ENCODE measurements around the gene KCNB1. TPM values are rescaled to one million over a fixed set of nuclear protein-coding genes. Genes with fewer than 3 reads are reported as not detected.

KCNB1 gene
- polyA plus RNA-seq, 2 donors, result 0.33 to 0.49 TPM

DNA sequence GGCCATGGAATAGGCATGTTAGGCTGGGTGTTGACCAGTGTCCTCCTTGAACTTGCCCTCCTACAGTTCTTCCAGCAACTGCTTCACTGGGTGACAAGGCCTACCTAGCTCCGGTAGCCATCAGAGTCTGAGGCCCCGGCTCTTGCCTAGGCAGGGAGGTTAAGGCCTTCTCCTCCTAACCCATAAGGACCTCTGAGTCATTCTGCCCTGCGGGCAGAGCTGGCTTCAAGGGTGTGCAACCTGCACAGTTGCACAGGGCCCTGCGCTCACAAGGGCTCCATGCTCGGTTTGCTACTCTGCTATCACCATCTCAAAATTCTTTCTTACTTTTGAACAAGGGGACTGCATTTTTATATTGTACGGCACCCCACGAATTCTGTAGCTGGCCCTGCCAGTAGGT is 17.9 kb downstream of the KCNB1 start:
- no peaks in the 10 kb centered on the region for H3K9me3 ChIP-seq (ENCODE audit: control insufficient read depth in 2 of 2, insufficient read depth in 1 of 2, low read depth in 1 of 2, low read length in 1 of 2)
- no peak overlapping the region for H3K27ac ChIP-seq (ENCODE audit: low read depth in 2 of 2, low read length in 1 of 2)
- no peaks in the 10 kb centered on the region for H3K27me3 ChIP-seq (ENCODE audit: control insufficient read depth in 1 of 2, insufficient read depth in 2 of 2, low read length in 2 of 2)
- whole genome bisulfite sequencing, 2 donors, result 87 to 89% methylated on average over 7 of the region's 7 CpGs
- no peaks in the 10 kb centered on the region for H3K4me1 ChIP-seq (ENCODE audit: control insufficient read depth in 2 of 2, insufficient read depth in 2 of 2, low read length in 1 of 2)
- no peak overlapping the region for H3K4me3 ChIP-seq (ENCODE audit: low read depth in 1 of 2, low read length in 2 of 2)
- no peaks in the 10 kb centered on the region for H3K36me3 ChIP-seq (ENCODE audit: control insufficient read depth in 2 of 2, insufficient read depth in 2 of 2, low read length in 1 of 2)

DNA sequence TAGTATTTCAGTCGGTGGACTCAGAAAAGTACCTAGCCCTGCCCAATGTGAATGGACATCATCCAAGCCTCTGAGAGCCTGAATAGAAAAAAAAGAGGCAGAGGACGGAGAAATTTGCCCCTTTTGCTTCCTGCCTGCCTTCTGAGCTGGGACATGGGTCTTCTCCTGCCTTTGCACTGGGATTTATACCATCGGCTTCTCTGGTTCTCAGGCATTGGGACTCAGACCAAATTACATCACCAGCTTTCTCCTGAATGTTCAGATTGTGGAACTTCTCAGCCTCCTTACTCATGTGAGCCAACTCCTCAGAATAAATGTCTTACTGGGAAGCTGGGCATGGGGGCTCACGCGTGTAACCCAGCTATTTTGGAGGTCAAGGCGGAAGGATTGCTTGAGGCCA is 19.8 kb downstream of the KCNB1 start:
- H3K4me3 ChIP-seq (ENCODE audit: low read depth in 1 of 2, low read length in 2 of 2), result no peak overlapping the region
- H3K27ac ChIP-seq (ENCODE audit: low read depth in 2 of 2, low read length in 1 of 2), result no peak overlapping the region
- no peaks in the 10 kb centered on the region for H3K36me3 ChIP-seq (ENCODE audit: control insufficient read depth in 2 of 2, insufficient read depth in 2 of 2, low read length in 1 of 2)
- H3K9me3 ChIP-seq (ENCODE audit: control insufficient read depth in 2 of 2, insufficient read depth in 1 of 2, low read depth in 1 of 2, low read length in 1 of 2), result no peaks in the 10 kb centered on the region
- no peaks in the 10 kb centered on the region for H3K27me3 ChIP-seq (ENCODE audit: control insufficient read depth in 1 of 2, insufficient read depth in 2 of 2, low read length in 2 of 2)
- whole genome bisulfite sequencing, 2 donors, result 58 to 65% methylated on average over 6 of the region's 6 CpGs
- H3K4me1 ChIP-seq (ENCODE audit: control insufficient read depth in 2 of 2, insufficient read depth in 2 of 2, low read length in 1 of 2), result no peaks in the 10 kb centered on the region

- WGBS, 2 donors, result 65 to 78% methylated on average over 9 of the region's 9 CpGs
- H3K9me3 ChIP-seq (ENCODE audit: control insufficient read depth in 2 of 2, insufficient read depth in 1 of 2, low read depth in 1 of 2, low read length in 1 of 2), result no peaks in the 10 kb centered on the region
- no peaks in the 10 kb centered on the region for H3K4me1 ChIP-seq (ENCODE audit: control insufficient read depth in 2 of 2, insufficient read depth in 2 of 2, low read length in 1 of 2)
- no peak overlapping the region for H3K4me3 ChIP-seq (ENCODE audit: low read depth in 1 of 2, low read length in 2 of 2)
- H3K27ac ChIP-seq (ENCODE audit: low read depth in 2 of 2, low read length in 1 of 2), result no peak overlapping the region
- no peaks in the 10 kb centered on the region for H3K36me3 ChIP-seq (ENCODE audit: control insufficient read depth in 2 of 2, insufficient read depth in 2 of 2, low read length in 1 of 2)
- no peaks in the 10 kb centered on the region for H3K27me3 ChIP-seq (ENCODE audit: control insufficient read depth in 1 of 2, insufficient read depth in 2 of 2, low read length in 2 of 2)
These were observed 20.4 kb downstream of the KCNB1 start for GRCh38 chr20:49461894-49462620.

- no peak overlapping the region for H3K4me3 ChIP-seq (ENCODE audit: low read depth in 1 of 2, low read length in 2 of 2)
These were observed 21.6 kb downstream of the KCNB1 start for GRCh38 chr20:49460916-49461315.

GRCh38 chr20:49460131-49460530 is 22.3 kb downstream of the KCNB1 start:
- WGBS, 2 donors, result 81 to 83% methylated on average over 6 of the region's 6 CpGs

More at GRCh38 chr20:49460916-49461315, 21.6 kb downstream of the KCNB1 start:
- H3K9me3 ChIP-seq (ENCODE audit: control insufficient read depth in 2 of 2, insufficient read depth in 1 of 2, low read depth in 1 of 2, low read length in 1 of 2), result no peaks in the 10 kb centered on the region
- no peak overlapping the region for H3K27ac ChIP-seq (ENCODE audit: low read depth in 2 of 2, low read length in 1 of 2)
- no peaks in the 10 kb centered on the region for H3K27me3 ChIP-seq (ENCODE audit: control insufficient read depth in 1 of 2, insufficient read depth in 2 of 2, low read length in 2 of 2)
- WGBS, 2 donors, result 36 to 58% methylated on average over 5 of the region's 5 CpGs
- no peaks in the 10 kb centered on the region for H3K4me1 ChIP-seq (ENCODE audit: control insufficient read depth in 2 of 2, insufficient read depth in 2 of 2, low read length in 1 of 2)
- H3K36me3 ChIP-seq (ENCODE audit: control insufficient read depth in 2 of 2, insufficient read depth in 2 of 2, low read length in 1 of 2), result no peaks in the 10 kb centered on the region

GRCh38 chr20:49459684-49460083 is 22.8 kb downstream of the KCNB1 start:
- no peaks in the 10 kb centered on the region for H3K9me3 ChIP-seq (ENCODE audit: control insufficient read depth in 2 of 2, insufficient read depth in 1 of 2, low read depth in 1 of 2, low read length in 1 of 2)
- H3K27ac ChIP-seq (ENCODE audit: low read depth in 2 of 2, low read length in 1 of 2), result no peak overlapping the region
- H3K4me1 ChIP-seq (ENCODE audit: control insufficient read depth in 2 of 2, insufficient read depth in 2 of 2, low read length in 1 of 2), result no peaks in the 10 kb centered on the region
- 77 to 79% methylated on average over 6 of the region's 6 CpGs for WGBS, 2 donors
- no peaks in the 10 kb centered on the region for H3K27me3 ChIP-seq (ENCODE audit: control insufficient read depth in 1 of 2, insufficient read depth in 2 of 2, low read length in 2 of 2)
- H3K4me3 ChIP-seq (ENCODE audit: low read depth in 1 of 2, low read length in 2 of 2), result no peak overlapping the region
- H3K36me3 ChIP-seq (ENCODE audit: control insufficient read depth in 2 of 2, insufficient read depth in 2 of 2, low read length in 1 of 2), result no peaks in the 10 kb centered on the region

More at GRCh38 chr20:49460131-49460530, 22.3 kb downstream of the KCNB1 start:
- no peaks in the 10 kb centered on the region for H3K36me3 ChIP-seq (ENCODE audit: control insufficient read depth in 2 of 2, insufficient read depth in 2 of 2, low read length in 1 of 2)
- H3K4me3 ChIP-seq (ENCODE audit: low read depth in 1 of 2, low read length in 2 of 2), result no peak overlapping the region
- H3K27me3 ChIP-seq (ENCODE audit: control insufficient read depth in 1 of 2, insufficient read depth in 2 of 2, low read length in 2 of 2), result no peaks in the 10 kb centered on the region
- H3K9me3 ChIP-seq (ENCODE audit: control insufficient read depth in 2 of 2, insufficient read depth in 1 of 2, low read depth in 1 of 2, low read length in 1 of 2), result no peaks in the 10 kb centered on the region
- H3K27ac ChIP-seq (ENCODE audit: low read depth in 2 of 2, low read length in 1 of 2), result no peak overlapping the region
- H3K4me1 ChIP-seq (ENCODE audit: control insufficient read depth in 2 of 2, insufficient read depth in 2 of 2, low read length in 1 of 2), result no peaks in the 10 kb centered on the region

DNA sequence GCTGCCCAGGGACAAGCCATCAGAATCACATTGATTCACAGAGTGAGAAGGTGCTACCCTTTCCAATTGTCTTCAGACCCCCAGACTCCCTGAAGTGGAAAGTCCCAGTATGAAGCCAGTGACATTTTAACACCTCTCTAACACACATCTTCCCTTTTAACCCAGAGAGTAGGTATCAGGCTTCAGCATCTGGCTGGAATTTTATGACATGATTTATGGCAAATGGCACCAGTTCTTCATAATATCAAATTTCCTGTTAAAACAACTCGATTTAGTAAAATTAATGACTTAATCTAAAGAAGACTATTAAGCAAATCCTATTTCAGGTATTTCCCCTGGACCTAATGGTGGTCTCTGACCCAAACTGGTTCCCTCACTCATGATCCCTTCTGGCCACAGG is 25.0 kb downstream of the KCNB1 start:
- Histone ChIP-seq H3K4me3 (ENCODE audit: low read depth in 1 of 2, low read length in 2 of 2) (no peak overlapping the region), H3K9me3 (ENCODE audit: control insufficient read depth in 2 of 2, insufficient read depth in 1 of 2, low read depth in 1 of 2, low read length in 1 of 2) (no peaks in the 10 kb centered on the region), H3K27me3 (ENCODE audit: control insufficient read depth in 1 of 2, insufficient read depth in 2 of 2, low read length in 2 of 2) (no peaks in the 10 kb centered on the region), H3K4me1 (ENCODE audit: control insufficient read depth in 2 of 2, insufficient read depth in 2 of 2, low read length in 1 of 2) (no peaks in the 10 kb centered on the region), H3K36me3 (ENCODE audit: control insufficient read depth in 2 of 2, insufficient read depth in 2 of 2, low read length in 1 of 2) (no peaks in the 10 kb centered on the region), H3K27ac (ENCODE audit: low read depth in 2 of 2, low read length in 1 of 2) (no peak overlapping the region)
- WGBS, 2 donors, result 32 to 37% methylated on average over 1 of the region's 1 CpG

GRCh38 chr20:49456646-49457045 is 25.8 kb downstream of the KCNB1 start:
- no peak overlapping the region for H3K4me3 ChIP-seq (ENCODE audit: low read depth in 1 of 2, low read length in 2 of 2)
- H3K27me3 ChIP-seq (ENCODE audit: control insufficient read depth in 1 of 2, insufficient read depth in 2 of 2, low read length in 2 of 2), result no peaks in the 10 kb centered on the region
- WGBS, 2 donors, result 85 to 89% methylated on average over 6 of the region's 6 CpGs
- no peaks in the 10 kb centered on the region for H3K4me1 ChIP-seq (ENCODE audit: control insufficient read depth in 2 of 2, insufficient read depth in 2 of 2, low read length in 1 of 2)
- H3K27ac ChIP-seq (ENCODE audit: low read depth in 2 of 2, low read length in 1 of 2), result no peak overlapping the region
- H3K36me3 ChIP-seq (ENCODE audit: control insufficient read depth in 2 of 2, insufficient read depth in 2 of 2, low read length in 1 of 2), result no peaks in the 10 kb centered on the region
- H3K9me3 ChIP-seq (ENCODE audit: control insufficient read depth in 2 of 2, insufficient read depth in 1 of 2, low read depth in 1 of 2, low read length in 1 of 2), result no peaks in the 10 kb centered on the region

- Histone ChIP-seq H3K4me1 (ENCODE audit: control insufficient read depth in 2 of 2, insufficient read depth in 2 of 2, low read length in 1 of 2) (no peaks in the 10 kb centered on the region), H3K4me3 (ENCODE audit: low read depth in 1 of 2, low read length in 2 of 2) (no peak overlapping the region), H3K27ac (ENCODE audit: low read depth in 2 of 2, low read length in 1 of 2) (no peak overlapping the region), H3K27me3 (ENCODE audit: control insufficient read depth in 1 of 2, insufficient read depth in 2 of 2, low read length in 2 of 2) (no peaks in the 10 kb centered on the region), H3K36me3 (ENCODE audit: control insufficient read depth in 2 of 2, insufficient read depth in 2 of 2, low read length in 1 of 2) (no peaks in the 10 kb centered on the region), H3K9me3 (ENCODE audit: control insufficient read depth in 2 of 2, insufficient read depth in 1 of 2, low read depth in 1 of 2, low read length in 1 of 2) (no peaks in the 10 kb centered on the region)
- 76 to 81% methylated on average over 6 of the region's 6 CpGs for WGBS, 2 donors
These were observed 26.8 kb downstream of the KCNB1 start for GRCh38 chr20:49455691-49456090.

DNA sequence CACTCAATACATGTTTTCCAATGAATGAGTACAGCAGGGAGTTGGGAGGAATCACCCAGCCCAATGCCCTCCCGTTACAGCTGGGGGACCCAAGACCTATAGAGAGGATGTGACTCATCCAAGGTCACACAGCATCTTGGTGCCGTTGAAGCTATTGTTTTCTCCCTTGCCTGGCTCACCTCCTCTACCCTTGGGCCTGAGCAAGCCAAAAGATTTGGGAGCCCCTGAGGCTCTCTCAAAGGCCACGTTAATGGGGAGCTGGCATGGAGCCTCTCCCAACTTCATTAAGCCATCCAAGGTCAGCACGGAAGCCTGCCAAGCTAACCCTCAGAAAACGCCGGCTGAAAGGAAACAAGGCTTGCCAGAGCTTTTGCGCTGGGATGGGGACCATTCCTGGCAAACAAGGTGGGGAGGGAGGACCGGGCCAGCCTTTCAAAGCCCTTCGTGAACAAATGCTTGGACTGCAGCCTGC is 30.4 kb downstream of the KCNB1 start:
- Histone ChIP-seq H3K9me3 (ENCODE audit: control insufficient read depth in 2 of 2, insufficient read depth in 1 of 2, low read depth in 1 of 2, low read length in 1 of 2) (no peaks in the 10 kb centered on the region), H3K27me3 (ENCODE audit: control insufficient read depth in 1 of 2, insufficient read depth in 2 of 2, low read length in 2 of 2) (no peaks in the 10 kb centered on the region), H3K4me3 (ENCODE audit: low read depth in 1 of 2, low read length in 2 of 2) (no peak overlapping the region), H3K4me1 (ENCODE audit: control insufficient read depth in 2 of 2, insufficient read depth in 2 of 2, low read length in 1 of 2) (peaks cover 0 to 5% of the 10 kb centered on the region in 2 donors), H3K36me3 (ENCODE audit: control insufficient read depth in 2 of 2, insufficient read depth in 2 of 2, low read length in 1 of 2) (no peaks in the 10 kb centered on the region), H3K27ac (ENCODE audit: low read depth in 2 of 2, low read length in 1 of 2) (peak overlapping the region in 1 of 2 donors; percentile 33)
- WGBS, 2 donors, result 20 to 27% methylated on average over 9 of the region's 9 CpGs
